WTC11 (cell line): ENCODE measurements around the gene NPTN. TPM values are rescaled to one million over a fixed set of nuclear protein-coding genes. Genes with fewer than 3 reads are reported as not detected.

Experiments
- ATAC-seq: fragments of 200-7000 bp; cut with Tn5 transposase; 2 replicates; pipeline ENCODE4 v1.10.0; 2021; ENCODE audit warnings: mild to moderate bottlenecking, moderate library complexity
- CTCF ChIA-PET: fragments of 300-600 bp; sonication (Branson Sonifier 250); formaldehyde crosslinking; loops from one replicate; lab custom pipeline; 2021; ENCODE audit warnings: antibody characterized with exemption; lab: Charles Lee
- POLR2A ChIA-PET: fragments of 350-600 bp; sonication (Branson Sonifier 250); formaldehyde crosslinking; loops from one replicate; lab custom pipeline; 2021; ENCODE audit warnings: antibody characterized with exemption; lab: Charles Lee
- DNase-seq: peaks from one replicate; pipeline ENCODE4 v3.0.0; 2021; ENCODE audit warnings: low spot score
- H3K27ac Mint-ChIP-seq: 2 replicates; pipeline ENCODE4 v1.8.0; 2021; ENCODE audit warnings: mixed read lengths
- H3K27me3 Mint-ChIP-seq: 2 replicates; pipeline ENCODE4 v1.8.0; 2021; ENCODE audit warnings: low read depth, mild to moderate bottlenecking, moderate library complexity, mixed read lengths
- H3K36me3 Mint-ChIP-seq: 2 replicates; pipeline ENCODE4 v1.8.0; 2021; ENCODE audit warnings: mixed read lengths
- H3K4me1 Mint-ChIP-seq: 2 replicates; pipeline ENCODE4 v1.8.0; 2022; ENCODE audit warnings: mixed read lengths
- H3K4me3 Mint-ChIP-seq: 2 replicates; pipeline ENCODE4 v1.8.0; 2021; ENCODE audit warnings: mild to moderate bottlenecking, moderate library complexity, mixed read lengths
- H3K9me3 Mint-ChIP-seq: 2 replicates; pipeline ENCODE4 v1.8.0; 2021; ENCODE audit warnings: mixed read lengths
- ATF6 ChIP-seq: sonication (generic); formaldehyde crosslinking; IDR thresholded peaks from 2 replicates; pipeline ENCODE4 v1.8.1; 2023; ENCODE audit warnings: mild to moderate bottlenecking, missing genetic modification reagents
- CREB1 ChIP-seq: sonication (generic); formaldehyde crosslinking; IDR thresholded peaks from 2 replicates; pipeline ENCODE4 v1.8.0; 2023; ENCODE audit warnings: mild to moderate bottlenecking, missing genetic modification reagents
- CREM ChIP-seq: sonication (generic); formaldehyde crosslinking; IDR thresholded peaks from 2 replicates; pipeline ENCODE4 v1.8.1; 2022; ENCODE audit warnings: mild to moderate bottlenecking, missing genetic modification reagents, moderate library complexity
- EMX1 ChIP-seq: fragments of 250-450 bp; sonication (Bioruptor Pico); IDR thresholded peaks from 2 replicates; pipeline ENCODE4 v1.8.0; 2021; ENCODE audit warnings: mild to moderate bottlenecking
- ESRRA ChIP-seq: sonication (generic); formaldehyde crosslinking; IDR thresholded peaks from 2 replicates; pipeline ENCODE4 v1.8.1; 2022; ENCODE audit warnings: mild to moderate bottlenecking, missing genetic modification reagents, borderline replicate concordance
- JAZF1 ChIP-seq: fragments of 250-450 bp; sonication (Bioruptor Pico); IDR thresholded peaks from 2 replicates; pipeline ENCODE4 v1.9.0; 2021; ENCODE audit warnings: moderate library complexity, mild to moderate bottlenecking, inconsistent platforms
- MAX ChIP-seq: sonication (generic); formaldehyde crosslinking; IDR thresholded peaks from 2 replicates; pipeline ENCODE4 v1.8.0; 2022; ENCODE audit warnings: mild to moderate bottlenecking, missing genetic modification reagents
- MLX ChIP-seq: sonication (generic); formaldehyde crosslinking; IDR thresholded peaks from 2 replicates; pipeline ENCODE4 v1.8.1; 2023; ENCODE audit warnings: mild to moderate bottlenecking, missing genetic modification reagents, moderate library complexity
- PRDM15 ChIP-seq: sonication (generic); formaldehyde crosslinking; IDR thresholded peaks from 2 replicates; pipeline ENCODE4 v1.8.0; 2022; ENCODE audit warnings: missing genetic modification reagents
- SMAD4 ChIP-seq: sonication (generic); formaldehyde crosslinking; IDR thresholded peaks from 2 replicates; pipeline ENCODE4 v1.8.0; 2022; ENCODE audit warnings: mild to moderate bottlenecking, missing genetic modification reagents
- TP53 ChIP-seq: sonication (generic); formaldehyde crosslinking; IDR thresholded peaks from 2 replicates; pipeline ENCODE4 v1.8.1; 2023; ENCODE audit warnings: mild to moderate bottlenecking, missing genetic modification reagents
- USF2 ChIP-seq: sonication (generic); formaldehyde crosslinking; IDR thresholded peaks from 2 replicates; pipeline ENCODE4 v1.8.1; 2023; ENCODE audit warnings: mild to moderate bottlenecking, missing genetic modification reagents, moderate library complexity
- ZBTB21 ChIP-seq: sonication (generic); formaldehyde crosslinking; IDR thresholded peaks from 2 replicates; pipeline ENCODE4 v1.8.1; 2023; ENCODE audit warnings: mild to moderate bottlenecking, missing genetic modification reagents, borderline replicate concordance
- ZNF317 ChIP-seq: sonication (generic); formaldehyde crosslinking; IDR thresholded peaks from 2 replicates; pipeline ENCODE4 v1.8.1; 2023; ENCODE audit warnings: low read depth, mild to moderate bottlenecking, moderate library complexity, missing genetic modification reagents, borderline replicate concordance
- ZNF671 ChIP-seq: fragments of 250-450 bp; sonication (Bioruptor Pico); IDR thresholded peaks from 2 replicates; pipeline ENCODE4 v1.8.0; 2021; ENCODE audit warnings: mild to moderate bottlenecking
- total RNA-seq: library from RNA; stranded (reverse); gene quantifications from 3 replicates; pipeline ENCODE4 v1.2.3, GENCODE V29; 2021
- TF ChIP-seq, protein P1 (sequence below): fragments of 250-450 bp; sonication (Bioruptor Pico); IDR thresholded peaks from 2 replicates; pipeline ENCODE4 v2.1.2; 2022; ENCODE audit warnings: mild to moderate bottlenecking, moderate library complexity
- TF ChIP-seq, protein P2 (sequence below): sonication (generic); formaldehyde crosslinking; IDR thresholded peaks from 2 replicates; pipeline ENCODE4 v1.8.0; 2022; ENCODE audit warnings: mild to moderate bottlenecking, missing genetic modification reagents
- TF ChIP-seq, protein P3 (sequence below): fragments of 200-600 bp; IDR thresholded peaks from 2 replicates; pipeline ENCODE4 v1.8.0; 2022; ENCODE audit warnings: antibody characterized with exemption

The NPTN gene
- total RNA-seq, 1 experiment from 2014 or later, result 116 TPM

DNA sequence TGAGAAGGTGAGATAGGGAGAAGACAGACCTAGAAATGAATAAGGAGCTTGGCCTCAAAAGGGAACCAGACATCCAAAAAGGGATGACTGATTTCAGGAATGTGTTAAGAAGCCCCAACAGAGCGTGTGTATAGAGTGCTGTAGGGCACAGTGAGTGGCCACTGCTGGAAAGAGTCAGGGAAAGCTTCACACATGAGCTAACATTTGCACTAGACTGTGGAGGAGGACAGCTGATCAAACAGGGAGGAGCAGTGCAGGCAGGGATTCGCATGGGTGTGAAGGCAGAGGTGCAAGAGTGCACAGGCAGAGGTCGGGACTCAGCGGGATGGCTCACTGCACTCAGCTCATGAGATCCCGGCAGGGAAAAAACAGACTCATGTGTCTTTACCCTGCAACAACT lies 61.8 kb downstream of the NPTN start:
- no peak overlapping the region for H3K27ac Mint-ChIP-seq
- TF ChIP-seq CREM (CRISPR knock-in tag) (no peak), PRDM15 (CRISPR knock-in tag) (no peak), ATF6 (no peak), CREB1 (CRISPR knock-in tag) (no peak), JAZF1 (no peak), MLX (no peak), MAX (CRISPR knock-in tag) (no peak), SMAD4 (CRISPR knock-in tag) (no peak), TP53 (CRISPR knock-in tag) (no peak)
- TF ChIP-seq, protein P1, sequence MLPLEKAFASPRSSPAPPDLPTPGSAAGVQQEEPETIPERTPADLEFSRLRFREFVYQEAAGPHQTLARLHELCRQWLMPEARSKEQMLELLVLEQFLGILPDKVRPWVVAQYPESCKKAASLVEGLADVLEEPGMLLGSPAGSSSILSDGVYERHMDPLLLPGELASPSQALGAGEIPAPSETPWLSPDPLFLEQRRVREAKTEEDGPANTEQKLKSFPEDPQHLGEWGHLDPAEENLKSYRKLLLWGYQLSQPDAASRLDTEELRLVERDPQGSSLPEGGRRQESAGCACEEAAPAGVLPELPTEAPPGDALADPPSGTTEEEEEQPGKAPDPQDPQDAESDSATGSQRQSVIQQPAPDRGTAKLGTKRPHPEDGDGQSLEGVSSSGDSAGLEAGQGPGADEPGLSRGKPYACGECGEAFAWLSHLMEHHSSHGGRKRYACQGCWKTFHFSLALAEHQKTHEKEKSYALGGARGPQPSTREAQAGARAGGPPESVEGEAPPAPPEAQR (CRISPR knock-in tag), result no peak
- TF ChIP-seq, protein P2, sequence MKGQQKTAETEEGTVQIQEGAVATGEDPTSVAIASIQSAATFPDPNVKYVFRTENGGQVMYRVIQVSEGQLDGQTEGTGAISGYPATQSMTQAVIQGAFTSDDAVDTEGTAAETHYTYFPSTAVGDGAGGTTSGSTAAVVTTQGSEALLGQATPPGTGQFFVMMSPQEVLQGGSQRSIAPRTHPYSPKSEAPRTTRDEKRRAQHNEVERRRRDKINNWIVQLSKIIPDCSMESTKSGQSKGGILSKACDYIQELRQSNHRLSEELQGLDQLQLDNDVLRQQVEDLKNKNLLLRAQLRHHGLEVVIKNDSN (CRISPR knock-in tag), result no peak
- TF ChIP-seq, protein P3, sequence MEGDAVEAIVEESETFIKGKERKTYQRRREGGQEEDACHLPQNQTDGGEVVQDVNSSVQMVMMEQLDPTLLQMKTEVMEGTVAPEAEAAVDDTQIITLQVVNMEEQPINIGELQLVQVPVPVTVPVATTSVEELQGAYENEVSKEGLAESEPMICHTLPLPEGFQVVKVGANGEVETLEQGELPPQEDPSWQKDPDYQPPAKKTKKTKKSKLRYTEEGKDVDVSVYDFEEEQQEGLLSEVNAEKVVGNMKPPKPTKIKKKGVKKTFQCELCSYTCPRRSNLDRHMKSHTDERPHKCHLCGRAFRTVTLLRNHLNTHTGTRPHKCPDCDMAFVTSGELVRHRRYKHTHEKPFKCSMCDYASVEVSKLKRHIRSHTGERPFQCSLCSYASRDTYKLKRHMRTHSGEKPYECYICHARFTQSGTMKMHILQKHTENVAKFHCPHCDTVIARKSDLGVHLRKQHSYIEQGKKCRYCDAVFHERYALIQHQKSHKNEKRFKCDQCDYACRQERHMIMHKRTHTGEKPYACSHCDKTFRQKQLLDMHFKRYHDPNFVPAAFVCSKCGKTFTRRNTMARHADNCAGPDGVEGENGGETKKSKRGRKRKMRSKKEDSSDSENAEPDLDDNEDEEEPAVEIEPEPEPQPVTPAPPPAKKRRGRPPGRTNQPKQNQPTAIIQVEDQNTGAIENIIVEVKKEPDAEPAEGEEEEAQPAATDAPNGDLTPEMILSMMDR, result no peak
- no peaks in the 10 kb centered on the region for H3K27me3 Mint-ChIP-seq
- ChIA-PET CTCF (interaction anchor here (0.8 to 1.3 kb wide), 5 partner anchors 11 to 133 kb away, joined by 3 to 4 read pairs (median 4); partner anchors contain the start of gene CD276), POLR2A (interaction anchor here (0.5 kb wide), 1 partner anchor 11 kb away, joined by 3 read pairs; no protein-coding TSS in a partner anchor)
- DNase-seq (no peak), ATAC-seq (no peak)
- no peak overlapping the region for H3K4me3 Mint-ChIP-seq
- H3K9me3 Mint-ChIP-seq, result no peaks in the 10 kb centered on the region
- peaks cover 59% of the 10 kb centered on the region for H3K36me3 Mint-ChIP-seq
- no peaks in the 10 kb centered on the region for H3K4me1 Mint-ChIP-seq

DNA sequence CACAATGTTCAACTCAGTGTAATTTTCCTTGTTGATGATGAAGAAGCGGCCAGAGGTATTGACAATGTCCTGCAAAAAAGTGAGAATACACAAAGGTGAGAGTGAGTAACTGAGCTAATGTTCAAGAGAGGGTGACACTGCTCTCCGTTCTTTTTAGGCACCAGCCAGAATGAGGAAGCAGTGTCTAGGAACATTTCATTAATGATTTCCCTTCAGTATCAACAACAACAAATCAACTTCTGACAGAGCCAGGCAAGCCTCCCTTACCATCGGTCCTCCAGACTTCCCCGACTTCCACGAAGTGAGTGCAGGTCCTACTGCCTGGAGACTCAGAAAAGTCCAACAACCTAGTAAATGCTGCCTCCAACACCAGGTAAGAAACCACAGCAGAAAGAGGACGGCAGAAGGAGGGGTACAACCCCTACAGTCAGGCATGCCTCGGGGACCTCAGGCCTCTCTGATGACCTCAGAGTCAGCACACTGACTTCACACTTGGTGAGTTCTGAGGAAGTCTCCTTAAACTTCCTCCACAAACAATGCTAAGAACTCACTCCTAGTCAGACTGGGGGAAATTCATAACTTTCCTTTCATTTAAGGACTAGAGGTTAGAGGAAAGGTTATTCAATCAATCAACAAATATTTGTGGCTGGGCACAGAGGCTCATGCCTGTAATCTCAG lies 62.7 kb downstream of the NPTN start:
- Mint-ChIP-seq H3K27me3 (no peaks in the 10 kb centered on the region), H3K36me3 (peaks cover 56% of the 10 kb centered on the region), H3K4me1 (no peaks in the 10 kb centered on the region), H3K9me3 (no peaks in the 10 kb centered on the region), H3K4me3 (no peak overlapping the region), H3K27ac (no peak overlapping the region; the same call in 1 of the 2 replicates)
- POLR2A ChIA-PET, result no interaction called here
- CTCF ChIA-PET, result interaction anchor here (1.0 to 1.3 kb wide), 3 partner anchors 10 to 357 kb away, joined by 4 to 6 read pairs (median 4); no protein-coding TSS in a partner anchor
- DNase-seq, result no peak
- ATAC-seq, result no peak
- no peak for TF ChIP-seq ZNF671 (CRISPR knock-in tag)
- no peak for TF ChIP-seq ZBTB21
- TF ChIP-seq ESRRA (CRISPR knock-in tag), result no peak
- TF ChIP-seq JAZF1, result no peak
- TF ChIP-seq ZNF317 (CRISPR knock-in tag), result no peak
- TF ChIP-seq USF2 (CRISPR knock-in tag), result no peak
- TF ChIP-seq EMX1 (CRISPR knock-in tag), result no peak
- no peak for TF ChIP-seq PRDM15 (CRISPR knock-in tag)
